Esophagus squamous epithelium (tissue), 5 donors: ENCODE results near the gene FEM1C. TPM values are rescaled to one million over a fixed set of nuclear protein-coding genes. Genes with fewer than 3 reads are reported as not detected.
A peak's percentile ranks its signal among the peaks of the same experiment; 100 is the strongest.

Source experiments
- DNase-seq: peaks from one replicate; lab custom pipeline; 2025; lab: John Stamatoyannopoulos, UW
- H3K27ac ChIP-seq, 4 donors: fragments of 200-600 bp; sonication (generic); one replicate each; pipeline ENCODE4 v1.5.1; 2016 to 2019; ENCODE audit warnings: mild to moderate bottlenecking in 1 of 4
- H3K27me3 ChIP-seq, 4 donors: fragments of 200-600 bp; sonication (generic); 1 replicate in 3 of 4; 2 replicates in 1 of 4; pipeline versions ENCODE4 v1.5.1 to v1.6.0; 2017 to 2021; ENCODE audit warnings: antibody characterized with exemption in 1 of 4
- H3K36me3 ChIP-seq, 3 donors: fragments of 200-600 bp; sonication (generic); one replicate each; pipeline ENCODE4 v1.5.1; 2016 to 2019
- H3K4me1 ChIP-seq, 3 donors: fragments of 200-600 bp; sonication (generic); one replicate each; pipeline ENCODE4 v1.5.1; 2017 to 2019
- H3K4me3 ChIP-seq, 4 donors: fragments of 200-600 bp; sonication (generic); 1 replicate in 3 of 4; 2 replicates in 1 of 4; pipeline ENCODE4 v1.5.1; 2016 to 2019; ENCODE audit warnings: mild to moderate bottlenecking in 2 of 4, moderate library complexity in 1 of 4
- H3K9me3 ChIP-seq, 3 donors: fragments of 200-600 bp; sonication (generic); one replicate each; pipeline ENCODE4 v1.5.1; 2016 to 2019
- POLR2A ChIP-seq, 4 donors: fragments of 450-650 bp; IDR thresholded peaks; one replicate each; pipeline ENCODE4 v1.6.1; 2017; ENCODE audit warnings: antibody characterized with exemption in 4 of 4, mild to moderate bottlenecking in 4 of 4, moderate library complexity in 3 of 4
- whole genome bisulfite sequencing, 2 donors: methylation state at CpG; one replicate each; pipeline ENCODE4 v1.1.5; 2018; 5-methylcytosine and 5-hydroxymethylcytosine counted together
- intact Hi-C: fragments of 100-400 bp; cut with DNase I; formaldehyde crosslinking; loops from one replicate; pipeline ENCODE4 v1.15.0; 2022
- total RNA-seq, 4 donors: library from RNA; depleted of rRNA; stranded (reverse); fragments of >200 nt; gene quantifications; one replicate each; pipeline ENCODE4 v1.1.0, GENCODE V29; 2016
- TF ChIP-seq, protein P1 (sequence below), 6 experiments: fragments of 450-650 bp in 4 of 6; fragments of 200-600 bp in 2 of 6; sonication (generic) in 2 of 6; IDR thresholded peaks; one replicate each; pipeline ENCODE4 v1.5.1; 2016 to 2019; ENCODE audit warnings: antibody characterized with exemption in 6 of 6, mild to moderate bottlenecking in 4 of 6, moderate library complexity in 4 of 6
- donor health status: DM: yes; HTN: yes; CAD: no.

Gene FEM1C
- total RNA-seq, 4 donors from 2014 or later, result 8.2 to 23.1 (median 11.7) TPM

DNA sequence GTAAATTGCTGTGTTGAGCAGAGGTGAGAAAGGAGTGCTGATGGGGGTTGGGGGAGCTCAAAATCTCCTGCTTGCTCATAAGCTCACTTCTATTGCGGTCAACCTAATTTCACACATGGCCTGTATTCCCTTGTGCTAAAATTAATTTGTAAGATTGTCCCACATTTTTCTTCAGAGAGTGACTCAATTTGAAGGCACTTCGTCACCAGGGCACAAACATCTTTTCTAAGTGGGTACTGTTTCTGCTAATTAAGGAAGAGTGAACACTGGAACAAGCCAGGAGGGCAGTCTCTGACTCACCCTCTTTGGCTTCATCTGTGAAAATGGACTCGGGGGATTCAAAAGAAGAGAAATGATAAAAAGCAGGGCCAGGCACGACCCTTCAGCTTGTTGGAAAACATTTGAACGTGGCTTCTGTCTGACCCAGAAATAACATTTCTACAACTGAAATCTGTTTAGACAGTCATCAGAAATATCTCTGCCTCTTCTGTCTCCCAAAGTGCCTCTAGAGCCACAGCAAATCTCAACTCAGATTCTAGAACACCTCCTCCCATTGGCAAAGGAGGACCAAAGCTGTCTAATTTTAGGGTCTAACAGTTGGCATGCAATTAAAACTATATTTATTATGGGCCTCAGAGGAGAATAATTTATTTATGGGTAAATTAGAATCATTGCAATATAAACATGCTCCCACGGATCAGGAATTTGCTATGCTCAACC lies 49.8 kb downstream of the FEM1C start:
- no peak for DNase-seq
- no peaks in the 10 kb centered on the region for H3K9me3 ChIP-seq
- no peaks in the 10 kb centered on the region for H3K27me3 ChIP-seq
- TF ChIP-seq POLR2A (IDR thresholded peaks at IDR 0.05), result no peak
- TF ChIP-seq, protein P1, sequence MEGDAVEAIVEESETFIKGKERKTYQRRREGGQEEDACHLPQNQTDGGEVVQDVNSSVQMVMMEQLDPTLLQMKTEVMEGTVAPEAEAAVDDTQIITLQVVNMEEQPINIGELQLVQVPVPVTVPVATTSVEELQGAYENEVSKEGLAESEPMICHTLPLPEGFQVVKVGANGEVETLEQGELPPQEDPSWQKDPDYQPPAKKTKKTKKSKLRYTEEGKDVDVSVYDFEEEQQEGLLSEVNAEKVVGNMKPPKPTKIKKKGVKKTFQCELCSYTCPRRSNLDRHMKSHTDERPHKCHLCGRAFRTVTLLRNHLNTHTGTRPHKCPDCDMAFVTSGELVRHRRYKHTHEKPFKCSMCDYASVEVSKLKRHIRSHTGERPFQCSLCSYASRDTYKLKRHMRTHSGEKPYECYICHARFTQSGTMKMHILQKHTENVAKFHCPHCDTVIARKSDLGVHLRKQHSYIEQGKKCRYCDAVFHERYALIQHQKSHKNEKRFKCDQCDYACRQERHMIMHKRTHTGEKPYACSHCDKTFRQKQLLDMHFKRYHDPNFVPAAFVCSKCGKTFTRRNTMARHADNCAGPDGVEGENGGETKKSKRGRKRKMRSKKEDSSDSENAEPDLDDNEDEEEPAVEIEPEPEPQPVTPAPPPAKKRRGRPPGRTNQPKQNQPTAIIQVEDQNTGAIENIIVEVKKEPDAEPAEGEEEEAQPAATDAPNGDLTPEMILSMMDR (IDR thresholded peaks at IDR 0.05), result no peak
- H3K36me3 ChIP-seq, result no peaks in the 10 kb centered on the region
- intact Hi-C loops, result no loop called here
- 57 to 60% methylated on average over 6 of the region's 6 CpGs for WGBS, 2 donors
- no peaks in the 10 kb centered on the region for H3K4me1 ChIP-seq
- H3K27ac ChIP-seq, result peak overlapping the region in 1 of 4 donors; percentile 51
- H3K4me3 ChIP-seq, result no peak overlapping the region

DNA sequence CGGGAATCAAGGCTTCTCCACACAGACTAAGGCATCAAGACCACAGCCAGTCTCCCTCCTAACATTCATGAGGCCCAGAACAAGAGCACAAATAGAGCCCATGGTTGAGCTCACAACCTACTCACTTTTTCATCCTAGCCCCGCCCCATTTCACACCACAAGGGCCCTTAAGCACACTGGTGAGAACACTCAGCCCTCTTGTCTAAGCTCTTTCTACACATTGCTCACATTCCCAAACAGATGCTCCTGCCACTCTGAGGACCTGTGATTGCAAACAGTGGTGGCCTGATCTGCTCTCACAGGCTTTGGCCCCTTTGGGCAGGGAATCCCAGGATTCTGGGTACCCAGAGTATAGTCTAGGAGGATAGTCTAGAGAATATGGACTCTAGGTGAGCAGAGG lies 54.0 kb downstream of the FEM1C start:
- H3K27ac ChIP-seq, result no peak overlapping the region
- WGBS, 2 donors, result 86 to 88% methylated on average over 2 of the region's 2 CpGs
- no peaks in the 10 kb centered on the region for H3K9me3 ChIP-seq
- no peaks in the 10 kb centered on the region for H3K4me1 ChIP-seq
- DNase-seq, result no peak
- TF ChIP-seq, protein P1 (IDR thresholded peaks at IDR 0.05), result no peak
- TF ChIP-seq POLR2A (IDR thresholded peaks at IDR 0.05), result no peak
- H3K4me3 ChIP-seq, result no peak overlapping the region
- H3K36me3 ChIP-seq, result no peaks in the 10 kb centered on the region
- intact Hi-C loops, result no loop called here
- H3K27me3 ChIP-seq, result no peaks in the 10 kb centered on the region

DNA sequence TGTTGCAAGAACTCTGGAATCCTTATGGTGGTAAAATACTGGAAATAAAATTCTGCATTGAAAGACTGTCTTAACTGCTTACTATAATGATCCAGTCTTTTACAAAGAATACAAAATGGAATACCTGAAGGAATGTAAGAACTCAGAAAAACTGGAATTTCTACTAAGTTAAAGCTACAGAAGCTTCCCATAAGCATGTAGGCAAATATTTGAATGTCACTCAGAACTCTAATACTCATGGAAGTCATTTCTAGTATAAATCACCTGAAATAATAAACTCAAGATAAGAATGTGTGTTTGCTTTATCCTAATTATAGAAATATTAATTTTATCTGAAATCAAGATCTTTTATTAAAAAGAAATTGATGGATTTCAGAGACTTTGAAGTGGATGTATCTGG lies 54.8 kb downstream of the FEM1C start:
- Histone ChIP-seq H3K9me3 (no peaks in the 10 kb centered on the region), H3K27me3 (no peaks in the 10 kb centered on the region), H3K36me3 (no peaks in the 10 kb centered on the region), H3K4me3 (no peak overlapping the region), H3K4me1 (no peaks in the 10 kb centered on the region), H3K27ac (no peak overlapping the region)
- intact Hi-C loops, result no loop called here
- DNase-seq, result no peak
- TF ChIP-seq POLR2A (IDR thresholded peaks at IDR 0.05), result no peak
- TF ChIP-seq, protein P1 (IDR thresholded peaks at IDR 0.05), result no peak

DNA sequence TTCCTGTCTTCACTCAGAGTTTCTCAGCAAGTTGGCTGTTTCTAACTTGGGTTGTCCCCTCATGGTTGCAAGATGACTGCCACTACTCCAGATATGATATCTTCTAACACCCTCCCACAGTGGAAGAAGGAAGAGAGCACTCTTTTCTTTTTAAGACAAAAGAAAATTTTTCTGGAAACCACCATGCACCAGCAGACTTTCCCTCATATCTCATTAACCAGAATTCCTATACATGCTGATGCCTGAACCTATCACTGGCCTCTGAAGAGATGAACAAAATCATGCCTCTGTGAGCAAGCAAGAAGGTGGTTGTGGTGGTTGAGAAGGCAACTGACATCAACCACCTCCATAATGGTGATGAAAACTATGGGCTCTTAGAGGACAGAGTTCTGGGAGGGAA lies 56.8 kb downstream of the FEM1C start:
- Histone ChIP-seq H3K27ac (no peak overlapping the region), H3K4me1 (no peaks in the 10 kb centered on the region), H3K4me3 (no peak overlapping the region), H3K36me3 (no peaks in the 10 kb centered on the region), H3K9me3 (no peaks in the 10 kb centered on the region), H3K27me3 (no peaks in the 10 kb centered on the region)
- TF ChIP-seq, protein P1 (IDR thresholded peaks at IDR 0.05), result no peak
- no peak for TF ChIP-seq POLR2A (IDR thresholded peaks at IDR 0.05)
- intact Hi-C loops, result no loop called here
- no peak for DNase-seq

DNA sequence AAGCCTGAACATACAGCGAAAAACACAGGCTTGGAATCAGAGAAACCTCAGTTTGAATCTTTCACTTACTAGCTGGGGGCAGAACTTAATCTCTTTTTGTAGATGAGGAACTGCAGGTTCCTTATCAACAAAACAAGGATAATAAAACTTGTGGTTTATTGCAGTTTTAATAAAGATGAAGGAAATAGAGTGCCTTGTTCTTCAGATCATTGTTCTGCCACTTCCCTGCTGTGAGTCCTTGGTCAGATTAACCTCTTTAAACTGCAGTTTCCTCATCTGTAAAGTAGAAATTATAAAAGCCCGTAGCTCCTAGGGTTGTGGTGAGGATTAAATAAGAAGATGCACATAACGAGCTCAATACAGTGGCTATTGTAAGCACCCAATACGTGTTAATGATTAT lies 57.4 kb downstream of the FEM1C start:
- no peak for DNase-seq
- intact Hi-C loops, result no loop called here
- Histone ChIP-seq H3K4me1 (no peaks in the 10 kb centered on the region), H3K27me3 (no peaks in the 10 kb centered on the region), H3K4me3 (no peak overlapping the region), H3K27ac (no peak overlapping the region), H3K36me3 (no peaks in the 10 kb centered on the region), H3K9me3 (no peaks in the 10 kb centered on the region)
- WGBS, 2 donors, result 61 to 63% methylated on average over 4 of the region's 4 CpGs
- TF ChIP-seq, protein P1 (IDR thresholded peaks at IDR 0.05), result no peak
- TF ChIP-seq POLR2A (IDR thresholded peaks at IDR 0.05), result no peak
